ENCODE results near the gene MAP1S. TPM values are rescaled to one million over a fixed set of nuclear protein-coding genes. Genes with fewer than 3 reads are reported as not detected.
A peak's percentile ranks its signal among the peaks of the same experiment; 100 is the strongest.
"Not testable (repeated sequence)": the region's sequence is repeated elsewhere in the genome, so short reads cannot be mapped to it uniquely, and the experiment has no call there.

Gene MAP1S
- total RNA-seq, 1 experiment from 2014 or later, result 12.3 TPM

- no peak for DNase-seq (ENCODE audit: low read depth, low spot score)
- in situ Hi-C loops (cut with HindIII; ENCODE audit: low pct_unique_long_range_greater_than_20kb, low sequenced_read_pairs), result no loop called here
Measured at GRCh38 chr19:17775991-17776803, 56.9 kb downstream of the MAP1S start.

- DNase-seq (ENCODE audit: low read depth, low spot score); in situ Hi-C loops (cut with HindIII; ENCODE audit: low pct_unique_long_range_greater_than_20kb, low sequenced_read_pairs): not testable (repeated sequence)
Measured at GRCh38 chr19:17777840-17778239, 58.6 kb downstream of the MAP1S start.

- DNase-seq (ENCODE audit: low read depth, low spot score), result peak; percentile 62
- in situ Hi-C loops (cut with HindIII; ENCODE audit: low pct_unique_long_range_greater_than_20kb, low sequenced_read_pairs), result no loop called here
Measured at GRCh38 chr19:17778251-17778967, 59.1 kb downstream of the MAP1S start.

- peak; percentile 74 for DNase-seq (ENCODE audit: low read depth, low spot score)
Measured at GRCh38 chr19:17778968-17779929, 60.0 kb downstream of the MAP1S start.

GRCh38 chr19:17780781-17781180 lies 61.5 kb downstream of the MAP1S start:
- in situ Hi-C loops (cut with HindIII; ENCODE audit: low pct_unique_long_range_greater_than_20kb, low sequenced_read_pairs), result no loop called here
- no peak for DNase-seq (ENCODE audit: low read depth, low spot score)

More at GRCh38 chr19:17778968-17779929, 60.0 kb downstream of the MAP1S start:
- in situ Hi-C loops (cut with HindIII; ENCODE audit: low pct_unique_long_range_greater_than_20kb, low sequenced_read_pairs), result no loop called here

- in situ Hi-C loops (cut with HindIII; ENCODE audit: low pct_unique_long_range_greater_than_20kb, low sequenced_read_pairs); DNase-seq (ENCODE audit: low read depth, low spot score): not testable (repeated sequence)
Measured at GRCh38 chr19:17783721-17784120, 64.4 kb downstream of the MAP1S start.

Other genes with a start within 250 kb of the MAP1S start
- 12.2 and 16.6 TPM in 2 replicates for gene SLC27A1, start 249.0 kb upstream of the MAP1S start, total RNA-seq (2014; rRNA removed; shearing (Covaris generic))
- 58.6 and 59.2 TPM in 2 replicates for gene PGLS, start 207.8 kb upstream of the MAP1S start, total RNA-seq (2014; rRNA removed; shearing (Covaris generic))
- gene COLGALT1, start 163.8 kb upstream of the MAP1S start, total RNA-seq (2014; rRNA removed; shearing (Covaris generic)), result 85.1 and 86.6 TPM in 2 replicates
- 0.26 and 0.61 TPM in 2 replicates for gene UNC13A, start 31.1 kb upstream of the MAP1S start, total RNA-seq (2014; rRNA removed; shearing (Covaris generic))
- 0.85 and 0.92 TPM in 2 replicates for gene FCHO1, start 32.0 kb downstream of the MAP1S start, total RNA-seq (2014; rRNA removed; shearing (Covaris generic))
- gene B3GNT3, start 75.7 kb downstream of the MAP1S start, total RNA-seq (2014; rRNA removed; shearing (Covaris generic)), result not detected in 2 replicates
- gene INSL3, start 102.0 kb downstream of the MAP1S start, total RNA-seq (2014; rRNA removed; shearing (Covaris generic)), result not detected in 2 replicates
- gene JAK3, start 128.5 kb downstream of the MAP1S start, total RNA-seq (2014; rRNA removed; shearing (Covaris generic)), result 0.24 and 0.48 TPM in 2 replicates
- 1,450 and 1,494 TPM in 2 replicates for gene RPL18A, start 140.4 kb downstream of the MAP1S start, total RNA-seq (2014; rRNA removed; shearing (Covaris generic))
- 0.11 TPM in 1 of 2 replicates, not detected in the other for gene SLC5A5, start 152.5 kb downstream of the MAP1S start, total RNA-seq (2014; rRNA removed; shearing (Covaris generic))
- 21.4 and 30.0 TPM in 2 replicates for gene CCDC124, start 213.5 kb downstream of the MAP1S start, total RNA-seq (2014; rRNA removed; shearing (Covaris generic))
- gene KCNN1, start 247.6 kb downstream of the MAP1S start, total RNA-seq (2014; rRNA removed; shearing (Covaris generic)), result 3.5 and 4.6 TPM in 2 replicates